Panc1 (cell line): ENCODE results near the gene FDCSP. TPM values are rescaled to one million over a fixed set of nuclear protein-coding genes. Genes with fewer than 3 reads are reported as not detected.

ENCODE experiments used
- ATAC-seq: fragments of 200-7000 bp; cut with Tn5 transposase; 2 replicates; pipeline ENCODE4 v1.9.1; 2020; ENCODE audit warnings: mild to moderate bottlenecking, moderate library complexity
- BruUV-seq: library from RNA; stranded (reverse); fragments of 400-500 nt; replicated peaks from 2 replicates; lab custom pipeline; 2021; lab: Mats Ljungman, UMichigan
- CTCF ChIA-PET: fragments of 300-600 bp; sonication (Branson Sonifier 250); formaldehyde crosslinking; loops from one replicate; lab custom pipeline; 2022; ENCODE audit warnings: antibody characterized with exemption; lab: Charles Lee
- POLR2A ChIA-PET: fragments of 300-600 bp; sonication (Branson Sonifier 250); formaldehyde crosslinking; loops from one replicate; lab custom pipeline; 2022; ENCODE audit warnings: antibody characterized with exemption; lab: Charles Lee
- DNase-seq: peaks from one replicate; pipeline ENCODE4 v3.0.0-alpha.2; 2010; ENCODE audit warnings: low read depth, low spot score
- H3K27ac ChIP-seq: 2 replicates; pipeline ENCODE4 v1.5.1; 2011; ENCODE audit warnings: mild to moderate bottlenecking, low read length, inconsistent platforms
- H3K27me3 ChIP-seq: fragments of 200-500 bp; sonication (Bioruptor generic); 2 replicates; pipeline ENCODE4 v1.6.0; 2014; ENCODE audit warnings: low read length, inconsistent platforms; ENCODE audit not compliant: control insufficient read depth, insufficient read depth
- H3K36me3 ChIP-seq: fragments of 200-500 bp; sonication (Bioruptor generic); 2 replicates; pipeline ENCODE4 v1.5.1; 2014; ENCODE audit warnings: inconsistent platforms, mild to moderate bottlenecking, low read length, moderate library complexity; ENCODE audit not compliant: control insufficient read depth, insufficient read depth
- H3K4me1 ChIP-seq: 2 replicates; pipeline ENCODE4 v1.5.1; 2011; ENCODE audit warnings: inconsistent platforms, mild to moderate bottlenecking, low read length, moderate library complexity; ENCODE audit not compliant: control insufficient read depth, insufficient read depth
- H3K4me3 ChIP-seq, 2 experiments: 2 replicates each; pipeline ENCODE4 v1.5.1; 2011 to 2012; ENCODE audit warnings: low read depth in 2 of 2, low read length in 2 of 2, mild to moderate bottlenecking in 2 of 2, inconsistent platforms in 1 of 2, moderate library complexity in 1 of 2
- H3K9me3 ChIP-seq: fragments of 200-500 bp; sonication (Bioruptor generic); 2 replicates; pipeline ENCODE4 v1.5.1; 2014; ENCODE audit warnings: low read depth, mild to moderate bottlenecking, inconsistent platforms, low read length, moderate library complexity; ENCODE audit not compliant: control insufficient read depth, insufficient read depth
- POLR2AphosphoS5 ChIP-seq: IDR thresholded peaks from 2 replicates; pipeline ENCODE4 v1.6.1; 2012; ENCODE audit warnings: mild to moderate bottlenecking, low read depth, low read length, moderate library complexity
- SIN3A ChIP-seq: IDR thresholded peaks from 2 replicates; pipeline ENCODE4 v1.6.1; 2012; ENCODE audit warnings: low read depth, mild to moderate bottlenecking, low read length, moderate library complexity, borderline replicate concordance; ENCODE audit not compliant: insufficient read depth
- TCF7L2 ChIP-seq: IDR thresholded peaks from 2 replicates; pipeline ENCODE4 v1.6.1; 2011; ENCODE audit warnings: mild to moderate bottlenecking, low read depth, low read length, inconsistent platforms
- in situ Hi-C: cut with HindIII; loops from 2 replicates; pipeline ENCODE4 v1.10.0; 2016; ENCODE audit warnings: low sequenced_read_pairs, low pct_unique_long_range_greater_than_20kb
- intact Hi-C: fragments of 100-400 bp; cut with micrococcal nuclease; formaldehyde crosslinking; loops from one replicate; pipeline ENCODE4 v1.10.0; 2022; ENCODE audit not compliant: unreplicated experiment
- total RNA-seq: library from RNA; stranded (reverse); gene quantifications from one replicate; pipeline ENCODE4 v1.2.1, GENCODE V29; 2021; ENCODE audit not compliant: unreplicated experiment
- TF ChIP-seq, protein P1 (sequence below): fragments of 450-650 bp; IDR thresholded peaks from 2 replicates; pipeline ENCODE4 v1.5.1; 2017; ENCODE audit warnings: mild to moderate bottlenecking
- TF ChIP-seq, protein P2 (sequence below), 2 experiments: IDR thresholded peaks; 2 replicates each; pipeline ENCODE4 v1.6.1; 2011 to 2012; ENCODE audit warnings: low read depth in 2 of 2, control low read depth in 1 of 2, low read length in 1 of 2, mild to moderate bottlenecking in 1 of 2, moderate library complexity in 1 of 2; ENCODE audit not compliant: insufficient read depth in 1 of 2

FDCSP gene
- total RNA-seq, 1 experiment from 2014 or later = not detected

GRCh38 chr4:70191647-70192046, 34.3 kb upstream of the FDCSP start:
- ChIA-PET CTCF (no interaction called here), POLR2A (no interaction called here)
- H3K9me3 ChIP-seq = no peaks in the 10 kb centered on the region
- H3K27ac ChIP-seq = no peak overlapping the region
- BruUV-seq = no TSS peak
- H3K4me3 ChIP-seq = no peak overlapping the region
- H3K36me3 ChIP-seq = no peaks in the 10 kb centered on the region; the same call in 1 of the 2 replicates
- ATAC-seq = no peak
- TF ChIP-seq TCF7L2 (no peak), POLR2AphosphoS5 (no peak), SIN3A (no peak)
- TF ChIP-seq, protein P1, sequence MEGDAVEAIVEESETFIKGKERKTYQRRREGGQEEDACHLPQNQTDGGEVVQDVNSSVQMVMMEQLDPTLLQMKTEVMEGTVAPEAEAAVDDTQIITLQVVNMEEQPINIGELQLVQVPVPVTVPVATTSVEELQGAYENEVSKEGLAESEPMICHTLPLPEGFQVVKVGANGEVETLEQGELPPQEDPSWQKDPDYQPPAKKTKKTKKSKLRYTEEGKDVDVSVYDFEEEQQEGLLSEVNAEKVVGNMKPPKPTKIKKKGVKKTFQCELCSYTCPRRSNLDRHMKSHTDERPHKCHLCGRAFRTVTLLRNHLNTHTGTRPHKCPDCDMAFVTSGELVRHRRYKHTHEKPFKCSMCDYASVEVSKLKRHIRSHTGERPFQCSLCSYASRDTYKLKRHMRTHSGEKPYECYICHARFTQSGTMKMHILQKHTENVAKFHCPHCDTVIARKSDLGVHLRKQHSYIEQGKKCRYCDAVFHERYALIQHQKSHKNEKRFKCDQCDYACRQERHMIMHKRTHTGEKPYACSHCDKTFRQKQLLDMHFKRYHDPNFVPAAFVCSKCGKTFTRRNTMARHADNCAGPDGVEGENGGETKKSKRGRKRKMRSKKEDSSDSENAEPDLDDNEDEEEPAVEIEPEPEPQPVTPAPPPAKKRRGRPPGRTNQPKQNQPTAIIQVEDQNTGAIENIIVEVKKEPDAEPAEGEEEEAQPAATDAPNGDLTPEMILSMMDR = no peak
- TF ChIP-seq, protein P2, sequence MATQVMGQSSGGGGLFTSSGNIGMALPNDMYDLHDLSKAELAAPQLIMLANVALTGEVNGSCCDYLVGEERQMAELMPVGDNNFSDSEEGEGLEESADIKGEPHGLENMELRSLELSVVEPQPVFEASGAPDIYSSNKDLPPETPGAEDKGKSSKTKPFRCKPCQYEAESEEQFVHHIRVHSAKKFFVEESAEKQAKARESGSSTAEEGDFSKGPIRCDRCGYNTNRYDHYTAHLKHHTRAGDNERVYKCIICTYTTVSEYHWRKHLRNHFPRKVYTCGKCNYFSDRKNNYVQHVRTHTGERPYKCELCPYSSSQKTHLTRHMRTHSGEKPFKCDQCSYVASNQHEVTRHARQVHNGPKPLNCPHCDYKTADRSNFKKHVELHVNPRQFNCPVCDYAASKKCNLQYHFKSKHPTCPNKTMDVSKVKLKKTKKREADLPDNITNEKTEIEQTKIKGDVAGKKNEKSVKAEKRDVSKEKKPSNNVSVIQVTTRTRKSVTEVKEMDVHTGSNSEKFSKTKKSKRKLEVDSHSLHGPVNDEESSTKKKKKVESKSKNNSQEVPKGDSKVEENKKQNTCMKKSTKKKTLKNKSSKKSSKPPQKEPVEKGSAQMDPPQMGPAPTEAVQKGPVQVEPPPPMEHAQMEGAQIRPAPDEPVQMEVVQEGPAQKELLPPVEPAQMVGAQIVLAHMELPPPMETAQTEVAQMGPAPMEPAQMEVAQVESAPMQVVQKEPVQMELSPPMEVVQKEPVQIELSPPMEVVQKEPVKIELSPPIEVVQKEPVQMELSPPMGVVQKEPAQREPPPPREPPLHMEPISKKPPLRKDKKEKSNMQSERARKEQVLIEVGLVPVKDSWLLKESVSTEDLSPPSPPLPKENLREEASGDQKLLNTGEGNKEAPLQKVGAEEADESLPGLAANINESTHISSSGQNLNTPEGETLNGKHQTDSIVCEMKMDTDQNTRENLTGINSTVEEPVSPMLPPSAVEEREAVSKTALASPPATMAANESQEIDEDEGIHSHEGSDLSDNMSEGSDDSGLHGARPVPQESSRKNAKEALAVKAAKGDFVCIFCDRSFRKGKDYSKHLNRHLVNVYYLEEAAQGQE (IDR thresholded peaks at IDR 0.05; ENCODE audit: insufficient read depth in 1 of 2, low read depth in 2 of 2, low read length in 1 of 2) = no peak
- no peaks in the 10 kb centered on the region for H3K4me1 ChIP-seq
- no peak for DNase-seq
- in situ Hi-C loops = no loop called here
- no peaks in the 10 kb centered on the region for H3K27me3 ChIP-seq
- intact Hi-C loops = no loop called here

DNA sequence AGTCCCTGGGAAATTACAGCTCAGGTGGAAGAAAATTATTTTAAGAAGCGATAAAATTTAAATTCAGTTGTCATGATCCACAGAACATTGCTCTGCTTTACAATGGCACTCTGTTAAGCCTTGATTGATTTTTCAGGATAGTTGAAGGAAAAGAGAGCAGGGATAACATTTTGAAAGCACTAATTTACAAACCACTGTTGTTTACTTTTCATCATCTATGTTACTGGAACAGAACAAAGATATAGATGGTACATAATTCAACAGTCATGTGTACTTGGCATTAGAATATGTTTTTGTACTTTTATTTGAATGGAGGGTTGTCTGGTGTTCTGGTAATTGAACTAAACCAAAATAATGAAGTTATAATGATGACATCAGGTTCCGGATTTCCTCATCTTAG, 33.0 kb upstream of the FDCSP start:
- in situ Hi-C loops = no loop called here
- POLR2A ChIA-PET = no interaction called here
- intact Hi-C loops = no loop called here
- TF ChIP-seq POLR2AphosphoS5 (no peak), SIN3A (no peak), TCF7L2 (no peak)
- TF ChIP-seq, protein P1 = no peak
- TF ChIP-seq, protein P2 (IDR thresholded peaks at IDR 0.05; ENCODE audit: insufficient read depth in 1 of 2, low read depth in 2 of 2, low read length in 1 of 2) = no peak
- Histone ChIP-seq H3K4me3 (no peak overlapping the region), H3K9me3 (no peaks in the 10 kb centered on the region), H3K4me1 (no peaks in the 10 kb centered on the region), H3K27ac (no peak overlapping the region), H3K27me3 (no peaks in the 10 kb centered on the region), H3K36me3 (no peaks in the 10 kb centered on the region; the same call in 1 of the 2 replicates)
- no peak for ATAC-seq
- BruUV-seq = no TSS peak
- no peak for DNase-seq
- CTCF ChIA-PET = no interaction called here
